ENCODE measurements around the gene MYH9. TPM values are rescaled to one million over a fixed set of nuclear protein-coding genes. Genes with fewer than 3 reads are reported as not detected.

MYH9 gene
- total and polyA plus RNA-seq, 4 donors: 32.3 to 150 (median 98.7) TPM

DNA sequence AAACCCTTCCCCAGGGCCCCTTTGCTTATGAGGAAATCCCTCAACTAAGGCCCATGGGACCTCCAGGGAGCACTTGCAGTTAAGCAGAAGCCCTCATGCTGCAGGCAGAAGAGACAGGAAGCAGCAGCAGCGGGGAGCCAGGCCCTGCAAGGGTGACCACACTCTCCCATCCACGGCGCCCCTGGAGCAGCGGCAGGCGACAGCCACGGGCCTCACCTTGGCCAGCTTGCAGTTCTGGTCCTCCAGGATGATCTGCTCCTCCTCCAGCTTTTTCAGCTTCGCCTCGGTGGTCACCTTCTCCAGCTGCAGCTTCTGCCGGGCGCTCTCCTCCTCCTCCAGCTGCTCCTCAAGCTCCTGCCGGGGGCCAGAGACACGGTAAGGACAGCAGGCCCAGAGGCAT is 87.9 kb downstream of the MYH9 start:
- Histone ChIP-seq H3K27ac (ENCODE audit: low read depth in 1 of 2, low read length in 2 of 2) (no peak overlapping the region), H3K27me3 (ENCODE audit: control insufficient read depth in 4 of 4, insufficient read depth in 4 of 4, low read length in 3 of 4) (no peaks in the 10 kb centered on the region), H3K4me3 (ENCODE audit: low read depth in 1 of 3, low read length in 3 of 3) (no peak overlapping the region), H3K9me3 (ENCODE audit: control insufficient read depth in 4 of 4, low read length in 3 of 4) (no peaks in the 10 kb centered on the region), H3K36me3 (ENCODE audit: control insufficient read depth in 4 of 4, insufficient read depth in 3 of 4, low read depth in 1 of 4, low read length in 3 of 4) (peaks cover 31 to 90% (median 75%) of the 10 kb centered on the region in 4 donors), H3K4me1 (ENCODE audit: control insufficient read depth in 4 of 4, insufficient read depth in 4 of 4, low read length in 3 of 4) (peaks cover 0 to 33% (median 18%) of the 10 kb centered on the region in 4 donors), H3K9ac (ENCODE audit: low read depth in 1 of 2, low read length in 2 of 2) (no peak overlapping the region)
- no peak for DNase-seq (ENCODE audit: low spot score)
- TF ChIP-seq YY1 (IDR thresholded peaks at IDR 0.05) (no peak), RAD21 (IDR thresholded peaks at IDR 0.05) (no peak), GABPA (IDR thresholded peaks at IDR 0.05 in 1 of 2, conservative IDR thresholded peaks at IDR 0.05 in 1 of 2) (no peak)
- TF ChIP-seq, protein P1, sequence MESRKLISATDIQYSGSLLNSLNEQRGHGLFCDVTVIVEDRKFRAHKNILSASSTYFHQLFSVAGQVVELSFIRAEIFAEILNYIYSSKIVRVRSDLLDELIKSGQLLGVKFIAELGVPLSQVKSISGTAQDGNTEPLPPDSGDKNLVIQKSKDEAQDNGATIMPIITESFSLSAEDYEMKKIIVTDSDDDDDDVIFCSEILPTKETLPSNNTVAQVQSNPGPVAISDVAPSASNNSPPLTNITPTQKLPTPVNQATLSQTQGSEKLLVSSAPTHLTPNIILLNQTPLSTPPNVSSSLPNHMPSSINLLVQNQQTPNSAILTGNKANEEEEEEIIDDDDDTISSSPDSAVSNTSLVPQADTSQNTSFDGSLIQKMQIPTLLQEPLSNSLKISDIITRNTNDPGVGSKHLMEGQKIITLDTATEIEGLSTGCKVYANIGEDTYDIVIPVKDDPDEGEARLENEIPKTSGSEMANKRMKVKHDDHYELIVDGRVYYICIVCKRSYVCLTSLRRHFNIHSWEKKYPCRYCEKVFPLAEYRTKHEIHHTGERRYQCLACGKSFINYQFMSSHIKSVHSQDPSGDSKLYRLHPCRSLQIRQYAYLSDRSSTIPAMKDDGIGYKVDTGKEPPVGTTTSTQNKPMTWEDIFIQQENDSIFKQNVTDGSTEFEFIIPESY (IDR thresholded peaks at IDR 0.05): no peak
- WGBS: 91% methylated on average over 12 of the region's 12 CpGs

DNA sequence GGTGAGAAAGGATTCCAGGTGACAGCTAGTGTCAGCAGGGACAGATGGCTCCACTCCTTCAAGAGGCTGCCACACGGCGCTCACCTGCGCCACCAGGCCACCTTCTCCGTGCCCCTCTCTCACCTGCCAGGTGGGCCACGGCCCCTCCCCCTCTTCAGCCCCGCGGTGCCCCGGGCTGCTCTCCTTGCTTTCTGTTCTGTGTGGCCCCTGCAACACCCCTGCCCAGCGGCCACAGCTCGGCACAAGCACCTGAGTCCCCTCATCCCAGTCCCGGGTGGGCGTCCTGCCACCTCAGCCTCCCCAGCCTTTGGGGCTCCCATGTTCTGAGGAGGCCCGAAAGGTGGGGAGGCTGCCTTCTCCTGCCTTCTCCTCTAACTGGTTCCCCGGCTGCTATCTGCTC is 88.5 kb downstream of the MYH9 start:
- Histone ChIP-seq H3K9ac (ENCODE audit: low read depth in 1 of 2, low read length in 2 of 2) (no peak overlapping the region), H3K4me3 (ENCODE audit: low read depth in 1 of 3, low read length in 3 of 3) (no peak overlapping the region), H3K4me1 (ENCODE audit: control insufficient read depth in 4 of 4, insufficient read depth in 4 of 4, low read length in 3 of 4) (peaks cover 0 to 27% (median 18%) of the 10 kb centered on the region in 4 donors), H3K27me3 (ENCODE audit: control insufficient read depth in 4 of 4, insufficient read depth in 4 of 4, low read length in 3 of 4) (no peaks in the 10 kb centered on the region), H3K27ac (ENCODE audit: low read depth in 1 of 2, low read length in 2 of 2) (peak overlapping the region in 1 of 2 donors; percentile 37), H3K36me3 (ENCODE audit: control insufficient read depth in 4 of 4, insufficient read depth in 3 of 4, low read depth in 1 of 4, low read length in 3 of 4) (peaks cover 31 to 90% (median 75%) of the 10 kb centered on the region in 4 donors), H3K9me3 (ENCODE audit: control insufficient read depth in 4 of 4, low read length in 3 of 4) (no peaks in the 10 kb centered on the region)
- DNase-seq (ENCODE audit: low spot score): no peak
- 85% methylated on average over 14 of the region's 14 CpGs for WGBS
- TF ChIP-seq HNF4A (conservative IDR thresholded peaks at IDR 0.05) (no peak), FOXA2 (IDR thresholded peaks at IDR 0.05) (no peak), SP1 (IDR thresholded peaks at IDR 0.05) (no peak), HNF4G (IDR thresholded peaks at IDR 0.05) (no peak), FOXA1 (IDR thresholded peaks at IDR 0.05) (no peak), NR2F2 (IDR thresholded peaks at IDR 0.05) (no peak), JUND (IDR thresholded peaks at IDR 0.05) (no peak), EGR1 (IDR thresholded peaks at IDR 0.05; ENCODE audit: low read depth in 2 of 2) (no peak), RAD21 (IDR thresholded peaks at IDR 0.05) (no peak)
- TF ChIP-seq, protein P2, sequence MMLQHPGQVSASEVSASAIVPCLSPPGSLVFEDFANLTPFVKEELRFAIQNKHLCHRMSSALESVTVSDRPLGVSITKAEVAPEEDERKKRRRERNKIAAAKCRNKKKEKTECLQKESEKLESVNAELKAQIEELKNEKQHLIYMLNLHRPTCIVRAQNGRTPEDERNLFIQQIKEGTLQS (IDR thresholded peaks at IDR 0.05): no peak
- TF ChIP-seq, protein P3, sequence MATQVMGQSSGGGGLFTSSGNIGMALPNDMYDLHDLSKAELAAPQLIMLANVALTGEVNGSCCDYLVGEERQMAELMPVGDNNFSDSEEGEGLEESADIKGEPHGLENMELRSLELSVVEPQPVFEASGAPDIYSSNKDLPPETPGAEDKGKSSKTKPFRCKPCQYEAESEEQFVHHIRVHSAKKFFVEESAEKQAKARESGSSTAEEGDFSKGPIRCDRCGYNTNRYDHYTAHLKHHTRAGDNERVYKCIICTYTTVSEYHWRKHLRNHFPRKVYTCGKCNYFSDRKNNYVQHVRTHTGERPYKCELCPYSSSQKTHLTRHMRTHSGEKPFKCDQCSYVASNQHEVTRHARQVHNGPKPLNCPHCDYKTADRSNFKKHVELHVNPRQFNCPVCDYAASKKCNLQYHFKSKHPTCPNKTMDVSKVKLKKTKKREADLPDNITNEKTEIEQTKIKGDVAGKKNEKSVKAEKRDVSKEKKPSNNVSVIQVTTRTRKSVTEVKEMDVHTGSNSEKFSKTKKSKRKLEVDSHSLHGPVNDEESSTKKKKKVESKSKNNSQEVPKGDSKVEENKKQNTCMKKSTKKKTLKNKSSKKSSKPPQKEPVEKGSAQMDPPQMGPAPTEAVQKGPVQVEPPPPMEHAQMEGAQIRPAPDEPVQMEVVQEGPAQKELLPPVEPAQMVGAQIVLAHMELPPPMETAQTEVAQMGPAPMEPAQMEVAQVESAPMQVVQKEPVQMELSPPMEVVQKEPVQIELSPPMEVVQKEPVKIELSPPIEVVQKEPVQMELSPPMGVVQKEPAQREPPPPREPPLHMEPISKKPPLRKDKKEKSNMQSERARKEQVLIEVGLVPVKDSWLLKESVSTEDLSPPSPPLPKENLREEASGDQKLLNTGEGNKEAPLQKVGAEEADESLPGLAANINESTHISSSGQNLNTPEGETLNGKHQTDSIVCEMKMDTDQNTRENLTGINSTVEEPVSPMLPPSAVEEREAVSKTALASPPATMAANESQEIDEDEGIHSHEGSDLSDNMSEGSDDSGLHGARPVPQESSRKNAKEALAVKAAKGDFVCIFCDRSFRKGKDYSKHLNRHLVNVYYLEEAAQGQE (IDR thresholded peaks at IDR 0.05): no peak
- TF ChIP-seq, protein P4, sequence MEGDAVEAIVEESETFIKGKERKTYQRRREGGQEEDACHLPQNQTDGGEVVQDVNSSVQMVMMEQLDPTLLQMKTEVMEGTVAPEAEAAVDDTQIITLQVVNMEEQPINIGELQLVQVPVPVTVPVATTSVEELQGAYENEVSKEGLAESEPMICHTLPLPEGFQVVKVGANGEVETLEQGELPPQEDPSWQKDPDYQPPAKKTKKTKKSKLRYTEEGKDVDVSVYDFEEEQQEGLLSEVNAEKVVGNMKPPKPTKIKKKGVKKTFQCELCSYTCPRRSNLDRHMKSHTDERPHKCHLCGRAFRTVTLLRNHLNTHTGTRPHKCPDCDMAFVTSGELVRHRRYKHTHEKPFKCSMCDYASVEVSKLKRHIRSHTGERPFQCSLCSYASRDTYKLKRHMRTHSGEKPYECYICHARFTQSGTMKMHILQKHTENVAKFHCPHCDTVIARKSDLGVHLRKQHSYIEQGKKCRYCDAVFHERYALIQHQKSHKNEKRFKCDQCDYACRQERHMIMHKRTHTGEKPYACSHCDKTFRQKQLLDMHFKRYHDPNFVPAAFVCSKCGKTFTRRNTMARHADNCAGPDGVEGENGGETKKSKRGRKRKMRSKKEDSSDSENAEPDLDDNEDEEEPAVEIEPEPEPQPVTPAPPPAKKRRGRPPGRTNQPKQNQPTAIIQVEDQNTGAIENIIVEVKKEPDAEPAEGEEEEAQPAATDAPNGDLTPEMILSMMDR (IDR thresholded peaks at IDR 0.05; ENCODE audit: low read depth, low read length, missing input control): no peak
